Panc1 (cell line): Measurements from ENCODE around the gene ECI1.

Experiments
- CTCF ChIP-seq: fragments of 450-650 bp; IDR thresholded peaks from 2 replicates; pipeline ENCODE4 v1.5.1; 2017; ENCODE audit warnings: mild to moderate bottlenecking
- POLR2AphosphoS5 ChIP-seq: IDR thresholded peaks from 2 replicates; pipeline ENCODE4 v1.6.1; 2012; ENCODE audit warnings: mild to moderate bottlenecking, low read depth, low read length, moderate library complexity
- SIN3A ChIP-seq: IDR thresholded peaks from 2 replicates; pipeline ENCODE4 v1.6.1; 2012; ENCODE audit warnings: low read depth, mild to moderate bottlenecking, low read length, moderate library complexity, borderline replicate concordance; ENCODE audit not compliant: insufficient read depth
- TCF7L2 ChIP-seq: IDR thresholded peaks from 2 replicates; pipeline ENCODE4 v1.6.1; 2011; ENCODE audit warnings: mild to moderate bottlenecking, low read depth, low read length, inconsistent platforms

DNA sequence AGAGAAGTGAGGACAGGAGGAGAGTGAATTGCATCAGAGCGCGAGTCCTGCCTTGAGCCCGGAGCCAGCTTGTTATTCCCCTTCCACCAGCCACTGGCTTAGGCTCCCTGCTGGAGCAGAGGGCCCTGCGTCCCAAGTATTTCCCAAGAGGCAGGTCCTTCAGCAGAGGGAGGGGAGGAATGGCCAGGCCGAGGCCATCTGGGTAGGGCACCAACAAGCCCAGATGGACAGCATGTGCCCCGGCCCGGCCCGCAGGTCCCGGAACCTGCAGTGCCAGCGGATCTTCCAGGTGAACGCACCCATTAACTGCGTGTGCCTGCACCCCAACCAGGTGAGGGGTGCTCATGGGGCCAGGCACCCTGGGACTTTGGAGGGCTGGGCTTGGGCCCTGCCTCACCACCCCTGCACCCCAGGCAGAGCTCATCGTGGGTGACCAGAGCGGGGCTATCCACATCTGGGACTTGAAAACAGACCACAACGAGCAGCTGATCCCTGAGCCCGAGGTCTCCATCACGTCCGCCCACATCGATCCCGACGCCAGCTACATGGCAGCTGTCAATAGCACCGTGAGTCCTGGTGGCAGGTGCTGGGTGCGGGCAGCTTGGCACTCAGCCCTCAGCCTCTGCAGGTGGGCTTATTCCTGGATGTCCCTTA, 44.5 kb downstream of the ECI1 start:
- TF ChIP-seq POLR2AphosphoS5 (0 out of 2 replicates have a peak, but pooled peaks have one; percentile 6), CTCF (no peak), TCF7L2 (no peak), SIN3A (no peak)
